Measurements from ENCODE around the gene KRT36. TPM values are rescaled to one million over a fixed set of nuclear protein-coding genes. Genes with fewer than 3 reads are reported as not detected.

The KRT36 gene
- total RNA-seq, 1 donor from 2014 or later: not detected

DNA sequence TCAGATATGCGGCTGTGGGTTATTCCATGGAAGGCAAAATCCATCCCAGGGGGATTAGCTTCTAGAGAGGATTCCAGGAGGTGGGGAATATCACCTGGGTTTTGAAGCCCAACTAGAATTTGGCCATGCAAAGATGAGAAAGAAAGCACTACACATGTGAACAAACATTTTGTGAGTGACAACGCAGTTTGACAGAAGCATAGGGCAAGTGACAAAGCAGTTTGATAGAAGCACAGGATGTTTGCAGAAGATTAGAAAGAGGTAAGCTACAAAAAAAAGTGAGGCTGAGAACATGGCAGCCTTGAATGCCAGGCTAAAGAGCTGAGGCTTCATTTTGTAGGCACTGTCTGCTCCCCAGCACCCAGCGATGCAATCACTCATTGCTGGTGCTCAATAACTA lies 36.6 kb downstream of the KRT36 start:
- no peaks in the 10 kb centered on the region for H4K20me1 ChIP-seq (ENCODE audit: low read depth)
- Mint-ChIP-seq H3K4me3 (no peak overlapping the region), H3K27ac (no peak overlapping the region), H3K9me3 (peaks cover 9% of the 10 kb centered on the region), H3K4me1 (no peaks in the 10 kb centered on the region), H3K36me3 (no peaks in the 10 kb centered on the region), H3K27me3 (ENCODE audit: insufficient read depth, low read depth) (peaks cover 9% of the 10 kb centered on the region)
- no peak overlapping the region for H3K9ac ChIP-seq
- H3F3A ChIP-seq (ENCODE audit: low read depth): no peaks in the 10 kb centered on the region
- H3K4me2 ChIP-seq: no peak overlapping the region
- no peaks in the 10 kb centered on the region for H3K79me2 ChIP-seq (ENCODE audit: low read depth)
- no peaks in the 10 kb centered on the region for H3K9me3 ChIP-seq (ENCODE audit: low read depth)
- no peak overlapping the region for H2AFZ ChIP-seq (replicated peaks)
- no peaks in the 10 kb centered on the region for H3K27me3 ChIP-seq
- H3K36me3 ChIP-seq: no peaks in the 10 kb centered on the region
- H3K4me1 ChIP-seq: no peaks in the 10 kb centered on the region
- H3K4me3 ChIP-seq: no peak overlapping the region
- DNase-seq (ENCODE audit: low spot score): no peak
- TF ChIP-seq EZH2phosphoT487 (IDR thresholded peaks at IDR 0.05): no peak
- no peak for TF ChIP-seq EZH2 (IDR thresholded peaks at IDR 0.05)
- TF ChIP-seq, protein P1, sequence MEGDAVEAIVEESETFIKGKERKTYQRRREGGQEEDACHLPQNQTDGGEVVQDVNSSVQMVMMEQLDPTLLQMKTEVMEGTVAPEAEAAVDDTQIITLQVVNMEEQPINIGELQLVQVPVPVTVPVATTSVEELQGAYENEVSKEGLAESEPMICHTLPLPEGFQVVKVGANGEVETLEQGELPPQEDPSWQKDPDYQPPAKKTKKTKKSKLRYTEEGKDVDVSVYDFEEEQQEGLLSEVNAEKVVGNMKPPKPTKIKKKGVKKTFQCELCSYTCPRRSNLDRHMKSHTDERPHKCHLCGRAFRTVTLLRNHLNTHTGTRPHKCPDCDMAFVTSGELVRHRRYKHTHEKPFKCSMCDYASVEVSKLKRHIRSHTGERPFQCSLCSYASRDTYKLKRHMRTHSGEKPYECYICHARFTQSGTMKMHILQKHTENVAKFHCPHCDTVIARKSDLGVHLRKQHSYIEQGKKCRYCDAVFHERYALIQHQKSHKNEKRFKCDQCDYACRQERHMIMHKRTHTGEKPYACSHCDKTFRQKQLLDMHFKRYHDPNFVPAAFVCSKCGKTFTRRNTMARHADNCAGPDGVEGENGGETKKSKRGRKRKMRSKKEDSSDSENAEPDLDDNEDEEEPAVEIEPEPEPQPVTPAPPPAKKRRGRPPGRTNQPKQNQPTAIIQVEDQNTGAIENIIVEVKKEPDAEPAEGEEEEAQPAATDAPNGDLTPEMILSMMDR (IDR thresholded peaks at IDR 0.05): no peak
- no peak overlapping the region for H3K27ac ChIP-seq

DNA sequence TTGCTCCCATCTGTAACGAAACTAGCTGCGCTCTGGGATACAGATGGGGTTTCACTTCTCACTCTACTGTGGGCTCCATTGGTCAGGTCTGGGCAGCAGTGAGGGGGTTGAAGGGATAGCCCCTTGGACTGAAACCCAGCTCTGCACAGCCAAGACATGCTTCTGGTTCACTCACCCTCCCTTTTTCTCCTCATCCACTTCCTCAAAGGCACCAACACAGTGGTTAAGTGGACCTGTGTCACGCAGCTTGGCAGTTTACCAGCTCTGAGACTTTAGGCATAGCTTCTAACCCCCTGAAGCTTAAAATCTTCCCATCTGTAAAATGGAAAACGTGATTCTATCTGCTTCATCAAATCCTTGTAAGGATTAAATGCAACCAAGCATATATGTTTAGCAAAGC lies 37.4 kb downstream of the KRT36 start:
- H3K36me3 ChIP-seq: no peaks in the 10 kb centered on the region
- H3K9ac ChIP-seq: no peak overlapping the region
- no peaks in the 10 kb centered on the region for H3K79me2 ChIP-seq (ENCODE audit: low read depth)
- H3F3A ChIP-seq (ENCODE audit: low read depth): no peaks in the 10 kb centered on the region
- Mint-ChIP-seq H3K36me3 (no peaks in the 10 kb centered on the region), H3K9me3 (peaks cover 9% of the 10 kb centered on the region), H3K27me3 (ENCODE audit: insufficient read depth, low read depth) (peaks cover 6% of the 10 kb centered on the region), H3K4me3 (no peak overlapping the region), H3K4me1 (no peaks in the 10 kb centered on the region), H3K27ac (no peak overlapping the region)
- H3K4me3 ChIP-seq: no peak overlapping the region
- no peak for DNase-seq (ENCODE audit: low spot score)
- H3K4me2 ChIP-seq: no peak overlapping the region
- no peaks in the 10 kb centered on the region for H3K4me1 ChIP-seq
- no peaks in the 10 kb centered on the region for H3K27me3 ChIP-seq
- no peak overlapping the region for H3K27ac ChIP-seq
- H2AFZ ChIP-seq (replicated peaks): no peak overlapping the region
- no peaks in the 10 kb centered on the region for H3K9me3 ChIP-seq (ENCODE audit: low read depth)
- TF ChIP-seq EZH2 (IDR thresholded peaks at IDR 0.05): no peak
- no peaks in the 10 kb centered on the region for H4K20me1 ChIP-seq (ENCODE audit: low read depth)

DNA sequence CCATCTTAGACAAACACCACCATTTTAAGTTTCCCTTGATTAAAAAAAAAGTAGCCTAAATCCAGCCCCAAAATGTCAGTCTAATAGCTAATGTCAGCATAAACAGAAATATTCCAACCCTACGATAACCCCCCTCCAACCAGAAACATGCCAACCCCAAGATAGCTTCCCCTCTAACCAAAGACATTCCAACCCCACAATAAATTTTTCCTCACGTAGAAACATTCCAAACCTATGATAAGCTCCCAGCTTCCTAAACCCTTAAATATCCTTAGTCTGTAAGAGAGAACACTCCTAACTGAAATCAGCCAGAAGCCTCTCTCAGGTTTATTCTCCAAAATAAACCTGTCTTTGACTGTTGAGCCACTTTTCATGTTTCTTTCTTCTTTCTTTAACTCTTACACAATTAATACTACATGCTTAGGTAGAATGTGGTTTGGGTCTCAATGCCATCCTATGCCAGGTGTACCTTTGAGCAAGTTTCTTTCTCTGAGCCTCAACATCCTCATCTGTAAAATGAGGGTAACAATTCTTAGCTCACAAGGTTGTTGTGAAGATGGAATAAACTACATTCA lies 38.5 kb downstream of the KRT36 start:
- H3K27ac Mint-ChIP-seq: no peak overlapping the region

DNA sequence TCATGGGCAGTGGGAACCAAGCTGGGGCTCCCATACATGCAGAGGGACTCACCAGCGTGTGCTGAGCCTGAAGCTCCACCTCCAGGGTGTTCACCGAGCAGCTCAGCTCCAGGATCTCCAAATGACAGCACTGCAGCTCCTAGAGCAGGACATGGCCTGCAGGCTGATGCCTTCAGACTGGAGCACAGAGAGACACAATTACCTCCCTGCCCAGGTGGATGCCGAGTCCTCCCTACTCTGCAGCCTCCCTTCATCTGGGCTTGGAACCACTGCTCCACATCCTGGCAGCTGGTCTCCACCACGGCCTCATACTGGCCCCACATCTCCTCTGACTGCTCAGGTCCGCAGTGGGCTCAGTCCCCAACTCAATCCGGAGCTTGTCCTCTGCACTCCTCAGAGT lies 40.7 kb downstream of the KRT36 start:
- H3K4me1 Mint-ChIP-seq: no peaks in the 10 kb centered on the region
- H3K27me3 ChIP-seq: no peaks in the 10 kb centered on the region
- no peaks in the 10 kb centered on the region for H3K36me3 ChIP-seq
- H3K4me3 ChIP-seq: no peak overlapping the region
- H3K4me2 ChIP-seq: no peak overlapping the region
- no peak for DNase-seq (ENCODE audit: low spot score)
- H3F3A ChIP-seq (ENCODE audit: low read depth): no peaks in the 10 kb centered on the region
- H3K9me3 Mint-ChIP-seq: peaks cover 9% of the 10 kb centered on the region
- no peaks in the 10 kb centered on the region for H3K9me3 ChIP-seq (ENCODE audit: low read depth)
- no peak for TF ChIP-seq EZH2 (IDR thresholded peaks at IDR 0.05)
- TF ChIP-seq EZH2phosphoT487 (IDR thresholded peaks at IDR 0.05): no peak
- no peak overlapping the region for H3K4me3 Mint-ChIP-seq
- peaks cover 6% of the 10 kb centered on the region for H3K27me3 Mint-ChIP-seq (ENCODE audit: insufficient read depth, low read depth)
- H3K9ac ChIP-seq: no peak overlapping the region
- H3K36me3 Mint-ChIP-seq: no peaks in the 10 kb centered on the region
- H3K4me1 ChIP-seq: no peaks in the 10 kb centered on the region
- no peaks in the 10 kb centered on the region for H3K79me2 ChIP-seq (ENCODE audit: low read depth)
- no peak overlapping the region for H2AFZ ChIP-seq (replicated peaks)
- H4K20me1 ChIP-seq (ENCODE audit: low read depth): no peaks in the 10 kb centered on the region
- H3K27ac ChIP-seq: no peak overlapping the region
- H3K27ac Mint-ChIP-seq: no peak overlapping the region

More for the DNA sequence above, 38.5 kb downstream of the KRT36 start:
- H3K9me3 Mint-ChIP-seq: peaks cover 9% of the 10 kb centered on the region
- H3K36me3 Mint-ChIP-seq: no peaks in the 10 kb centered on the region
- H3K27me3 ChIP-seq: no peaks in the 10 kb centered on the region
- no peak overlapping the region for H3K4me2 ChIP-seq
- no peaks in the 10 kb centered on the region for H3K79me2 ChIP-seq (ENCODE audit: low read depth)
- no peak overlapping the region for H3K4me3 ChIP-seq
- H4K20me1 ChIP-seq (ENCODE audit: low read depth): no peaks in the 10 kb centered on the region
- H3K36me3 ChIP-seq: no peaks in the 10 kb centered on the region
- peaks cover 6% of the 10 kb centered on the region for H3K27me3 Mint-ChIP-seq (ENCODE audit: insufficient read depth, low read depth)
- no peak overlapping the region for H3K4me3 Mint-ChIP-seq
- H3F3A ChIP-seq (ENCODE audit: low read depth): no peaks in the 10 kb centered on the region
- TF ChIP-seq EZH2phosphoT487 (IDR thresholded peaks at IDR 0.05): no peak
- TF ChIP-seq, protein P1 (IDR thresholded peaks at IDR 0.05): no peak
- TF ChIP-seq EZH2 (IDR thresholded peaks at IDR 0.05): no peak
- no peaks in the 10 kb centered on the region for H3K9me3 ChIP-seq (ENCODE audit: low read depth)
- no peak overlapping the region for H3K27ac ChIP-seq
- no peak for DNase-seq (ENCODE audit: low spot score)
- H3K4me1 ChIP-seq: no peaks in the 10 kb centered on the region
- no peak overlapping the region for H3K9ac ChIP-seq
- no peaks in the 10 kb centered on the region for H3K4me1 Mint-ChIP-seq
- H2AFZ ChIP-seq (replicated peaks): no peak overlapping the region

Measured in neural progenitor cell (in vitro differentiated cells).